BLaER1 treated with 17β-estradiol and CSF1 and Interleukin-3, amounts not matched to agents 10 nM and 100 nM (cell line): Measurements from ENCODE around the gene KIAA0232.

Experiments
- H3K27ac ChIP-seq, 11 experiments: shearing (Covaris generic); formaldehyde crosslinking; 2 replicates each; pipeline ENCODE4 v1.8.1; 2022
- H3K27me3 ChIP-seq, 11 experiments: shearing (Covaris generic); formaldehyde crosslinking; 2 replicates each; pipeline ENCODE4 v1.8.1; 2022
- H3K36me3 ChIP-seq, 11 experiments: shearing (Covaris generic); formaldehyde crosslinking; 2 replicates each; pipeline ENCODE4 v1.8.1; 2022
- H3K4me1 ChIP-seq, 10 experiments: shearing (Covaris generic); formaldehyde crosslinking; 2 replicates each; pipeline ENCODE4 v1.8.1; 2022
- H3K4me2 ChIP-seq, 11 experiments: shearing (Covaris generic); formaldehyde crosslinking; 2 replicates each; pipeline ENCODE4 v1.8.1; 2022
- H3K4me3 ChIP-seq, 10 experiments: shearing (Covaris generic); formaldehyde crosslinking; 2 replicates each; pipeline ENCODE4 v1.8.1; 2022
- H3K9ac ChIP-seq, 11 experiments: shearing (Covaris generic); formaldehyde crosslinking; 2 replicates each; pipeline ENCODE4 v1.8.1; 2022
- H3K9me3 ChIP-seq, 11 experiments: shearing (Covaris generic); formaldehyde crosslinking; replicated peaks in 1 of 11; 2 replicates each; pipeline ENCODE4 v1.8.1; 2022
- H4K20me1 ChIP-seq, 11 experiments: shearing (Covaris generic); formaldehyde crosslinking; 2 replicates each; pipeline ENCODE4 v1.8.1; 2022
- Cebpa-rat ChIP-seq, 11 experiments: shearing (Covaris generic); IDR thresholded peaks; 2 replicates each; pipeline ENCODE4 v1.8.1; 2022

The KIAA0232 gene

GRCh38 chr4:6802626-6803025 lies 20.1 kb downstream of the KIAA0232 start:
- peaks cover 47 to 100% (median 86%) of the 10 kb centered on the region in 11 experiments for H4K20me1 ChIP-seq
- no peak overlapping the region for H3K4me3 ChIP-seq
- no peak overlapping the region for H3K27ac ChIP-seq
- H3K9me3 ChIP-seq = no peaks in the 10 kb centered on the region
- H3K9ac ChIP-seq = no peak overlapping the region
- peaks cover 0 to 66% (median 11%) of the 10 kb centered on the region in 10 experiments; a peak in 10 of 20 replicates for H3K4me1 ChIP-seq
- no peak for TF ChIP-seq Cebpa-rat (IDR thresholded peaks at IDR 0.05)
- no peaks in the 10 kb centered on the region for H3K27me3 ChIP-seq
- no peak overlapping the region for H3K4me2 ChIP-seq
- H3K36me3 ChIP-seq = peaks cover 22 to 76% (median 54%) of the 10 kb centered on the region in 11 experiments; a peak in 21 of 22 replicates

- Histone ChIP-seq H3K4me1 (peaks cover 0 to 72% (median 14%) of the 10 kb centered on the region in 10 experiments; a peak in 10 of 20 replicates), H3K27ac (no peak overlapping the region), H3K4me2 (no peak overlapping the region), H3K9ac (no peak overlapping the region), H3K4me3 (no peak overlapping the region), H3K27me3 (no peaks in the 10 kb centered on the region), H3K9me3 (no peaks in the 10 kb centered on the region), H4K20me1 (peaks cover 41 to 100% (median 86%) of the 10 kb centered on the region in 11 experiments), H3K36me3 (peaks cover 22 to 76% (median 52%) of the 10 kb centered on the region in 11 experiments; a peak in 21 of 22 replicates)
- no peak for TF ChIP-seq Cebpa-rat (IDR thresholded peaks at IDR 0.05)
Measured at GRCh38 chr4:6803246-6803645, 20.7 kb downstream of the KIAA0232 start.

- Histone ChIP-seq H3K4me3 (no peak overlapping the region), H4K20me1 (peaks cover 31 to 100% (median 86%) of the 10 kb centered on the region in 11 experiments), H3K4me2 (peak overlapping the region in 2 of 11 experiments; percentile 30 to 92; a peak in 4 of 22 replicates), H3K27ac (no peak overlapping the region), H3K9me3 (peaks cover 0 to 9% (median 0%) of the 10 kb centered on the region in 11 experiments; a peak in 4 of 22 replicates), H3K4me1 (peaks cover 0 to 78% (median 14%) of the 10 kb centered on the region in 10 experiments; a peak in 10 of 20 replicates), H3K9ac (no peak overlapping the region), H3K27me3 (no peaks in the 10 kb centered on the region), H3K36me3 (peaks cover 16 to 75% (median 44%) of the 10 kb centered on the region in 11 experiments; a peak in 21 of 22 replicates)
- TF ChIP-seq Cebpa-rat (IDR thresholded peaks at IDR 0.05) = no peak
Measured at GRCh38 chr4:6804082-6804752, 21.7 kb downstream of the KIAA0232 start.

- Histone ChIP-seq H3K4me1 (peaks cover 0 to 81% (median 14%) of the 10 kb centered on the region in 10 experiments; a peak in 10 of 20 replicates), H3K36me3 (peaks cover 10 to 72% (median 40%) of the 10 kb centered on the region in 11 experiments; a peak in 21 of 22 replicates), H3K4me3 (peak overlapping the region in 2 of 10 experiments; percentile 25 to 34; a peak in 2 of 20 replicates), H3K27me3 (no peaks in the 10 kb centered on the region), H4K20me1 (peaks cover 5 to 99% (median 70%) of the 10 kb centered on the region in 11 experiments; a peak in 21 of 22 replicates), H3K9ac (peak overlapping the region in 4 of 11 experiments; percentile 62 to 79 (median 77); a peak in 9 of 22 replicates), H3K4me2 (peak overlapping the region in 5 of 11 experiments; percentile 54 to 92 (median 89); a peak in 10 of 22 replicates), H3K27ac (peak overlapping the region in 6 of 11 experiments; percentile 15 to 91 (median 84); a peak in 11 of 22 replicates), H3K9me3 (peaks cover 0 to 12% (median 0%) of the 10 kb centered on the region in 11 experiments; a peak in 4 of 22 replicates)
- TF ChIP-seq Cebpa-rat (IDR thresholded peaks at IDR 0.05) = no peak
Measured at GRCh38 chr4:6806924-6807626, 24.5 kb downstream of the KIAA0232 start.

- Histone ChIP-seq H3K4me1 (peaks cover 0 to 89% (median 16%) of the 10 kb centered on the region in 10 experiments; a peak in 10 of 20 replicates), H3K27me3 (no peaks in the 10 kb centered on the region), H3K4me3 (no peak overlapping the region), H3K9ac (peak overlapping the region in 3 of 11 experiments; percentile 15 to 79 (median 75); a peak in 6 of 22 replicates), H3K9me3 (peaks cover 0 to 12% (median 0%) of the 10 kb centered on the region in 11 experiments; a peak in 4 of 22 replicates), H4K20me1 (peaks cover 0 to 99% (median 70%) of the 10 kb centered on the region in 11 experiments; a peak in 16 of 22 replicates), H3K27ac (peak overlapping the region in 5 of 11 experiments; percentile 64 to 91 (median 86); a peak in 8 of 22 replicates), H3K36me3 (peaks cover 0 to 69% (median 33%) of the 10 kb centered on the region in 11 experiments; a peak in 19 of 22 replicates), H3K4me2 (peak overlapping the region in 4 of 11 experiments; percentile 71 to 92 (median 89); a peak in 8 of 22 replicates)
- TF ChIP-seq Cebpa-rat (IDR thresholded peaks at IDR 0.05) = no peak
Measured at GRCh38 chr4:6808259-6808658, 25.7 kb downstream of the KIAA0232 start.

GRCh38 chr4:6811165-6811564 lies 28.6 kb downstream of the KIAA0232 start:
- Histone ChIP-seq H3K9me3 (peaks cover 0 to 23% (median 8%) of the 10 kb centered on the region in 11 experiments; a peak in 12 of 22 replicates), H3K27ac (no peak overlapping the region), H3K4me2 (peak overlapping the region in 2 of 11 experiments; percentile 26 to 73; a peak in 2 of 22 replicates), H3K36me3 (peaks cover 0 to 85% (median 39%) of the 10 kb centered on the region in 11 experiments; a peak in 19 of 22 replicates), H4K20me1 (peaks cover 0 to 97% (median 81%) of the 10 kb centered on the region in 11 experiments; a peak in 14 of 22 replicates), H3K4me3 (no peak overlapping the region), H3K4me1 (peaks cover 0 to 73% (median 14%) of the 10 kb centered on the region in 10 experiments; a peak in 10 of 20 replicates), H3K9ac (no peak overlapping the region), H3K27me3 (no peaks in the 10 kb centered on the region)
- peak in 2 of 11 experiments; percentile 38 to 64; a peak in 3 of 22 replicates for TF ChIP-seq Cebpa-rat (IDR thresholded peaks at IDR 0.05)

- Histone ChIP-seq H3K4me1 (peaks cover 0 to 60% (median 4%) of the 10 kb centered on the region in 10 experiments; a peak in 10 of 20 replicates), H3K4me2 (peak overlapping the region in 4 of 11 experiments; percentile 29 to 73 (median 50); a peak in 8 of 22 replicates), H4K20me1 (peaks cover 0 to 97% (median 70%) of the 10 kb centered on the region in 11 experiments; a peak in 14 of 22 replicates), H3K9me3 (peaks cover 6 to 37% (median 24%) of the 10 kb centered on the region in 11 experiments; a peak in 21 of 22 replicates), H3K27me3 (no peaks in the 10 kb centered on the region), H3K36me3 (peaks cover 10 to 92% (median 47%) of the 10 kb centered on the region in 11 experiments; a peak in 20 of 22 replicates), H3K4me3 (no peak overlapping the region), H3K27ac (peak overlapping the region in 3 of 11 experiments; percentile 15 to 24 (median 24); a peak in 4 of 22 replicates), H3K9ac (peak overlapping the region in 1 of 11 experiments; percentile 30; a peak in 1 of 22 replicates)
- TF ChIP-seq Cebpa-rat (IDR thresholded peaks at IDR 0.05) = no peak
Measured at GRCh38 chr4:6812766-6813165, 30.2 kb downstream of the KIAA0232 start.

- H3K4me1 ChIP-seq = peaks cover 0 to 51% (median 2%) of the 10 kb centered on the region in 10 experiments; a peak in 9 of 20 replicates
- H3K36me3 ChIP-seq = peaks cover 19 to 92% (median 51%) of the 10 kb centered on the region in 11 experiments
- H4K20me1 ChIP-seq = peaks cover 0 to 90% (median 60%) of the 10 kb centered on the region in 11 experiments; a peak in 14 of 22 replicates
- H3K9me3 ChIP-seq = peaks cover 16 to 46% (median 34%) of the 10 kb centered on the region in 11 experiments
- H3K27ac ChIP-seq = 0 out of 22 replicates have a peak overlapping the region, but pooled peaks of 1 of the 11 experiments have one; percentile 15
- no peak overlapping the region for H3K9ac ChIP-seq
- no peaks in the 10 kb centered on the region for H3K27me3 ChIP-seq
- peak overlapping the region in 3 of 11 experiments; percentile 5 to 73 (median 67); a peak in 2 of 22 replicates for H3K4me2 ChIP-seq
- no peak for TF ChIP-seq Cebpa-rat (IDR thresholded peaks at IDR 0.05)
- no peak overlapping the region for H3K4me3 ChIP-seq
Measured at GRCh38 chr4:6813725-6814124, 31.2 kb downstream of the KIAA0232 start.
